GM12892 (cell line): ENCODE results near the gene ELF2.

ENCODE experiments used
- POLR2A ChIP-seq: IDR thresholded peaks from 2 replicates; pipeline ENCODE4 v1.6.1; 2011; ENCODE audit warnings: low read depth, low read length, control low read depth
- POLR2AphosphoS5 ChIP-seq: IDR thresholded peaks from 2 replicates; pipeline ENCODE4 v1.6.1; 2011; ENCODE audit warnings: low read depth, low read length, control low read depth
- TAF1 ChIP-seq: IDR thresholded peaks from 2 replicates; pipeline ENCODE4 v1.6.1; 2011; ENCODE audit warnings: low read depth, mild to moderate bottlenecking, control low read depth, low read length, borderline replicate concordance

GRCh38 chr4:139044291-139044690, 132.7 kb downstream of the ELF2 start:
- TF ChIP-seq POLR2AphosphoS5: no peak
- no peak for TF ChIP-seq POLR2A
- TF ChIP-seq TAF1: no peak
